HG03135 (cell line): ENCODE results near the gene DTYMK.
"Not testable (repeated sequence)": the region's sequence is repeated elsewhere in the genome, so short reads cannot be mapped to it uniquely, and the experiment has no call there.

Experiments used
- ATAC-seq: cut with Tn5 transposase; IDR thresholded peaks from one replicate; pipeline ENCODE4 v1.9.1; 2021; ENCODE audit warnings: mild to moderate bottlenecking, moderate library complexity; ENCODE audit not compliant: unreplicated experiment

Gene DTYMK, protein sequence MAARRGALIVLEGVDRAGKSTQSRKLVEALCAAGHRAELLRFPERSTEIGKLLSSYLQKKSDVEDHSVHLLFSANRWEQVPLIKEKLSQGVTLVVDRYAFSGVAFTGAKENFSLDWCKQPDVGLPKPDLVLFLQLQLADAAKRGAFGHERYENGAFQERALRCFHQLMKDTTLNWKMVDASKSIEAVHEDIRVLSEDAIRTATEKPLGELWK

DNA sequence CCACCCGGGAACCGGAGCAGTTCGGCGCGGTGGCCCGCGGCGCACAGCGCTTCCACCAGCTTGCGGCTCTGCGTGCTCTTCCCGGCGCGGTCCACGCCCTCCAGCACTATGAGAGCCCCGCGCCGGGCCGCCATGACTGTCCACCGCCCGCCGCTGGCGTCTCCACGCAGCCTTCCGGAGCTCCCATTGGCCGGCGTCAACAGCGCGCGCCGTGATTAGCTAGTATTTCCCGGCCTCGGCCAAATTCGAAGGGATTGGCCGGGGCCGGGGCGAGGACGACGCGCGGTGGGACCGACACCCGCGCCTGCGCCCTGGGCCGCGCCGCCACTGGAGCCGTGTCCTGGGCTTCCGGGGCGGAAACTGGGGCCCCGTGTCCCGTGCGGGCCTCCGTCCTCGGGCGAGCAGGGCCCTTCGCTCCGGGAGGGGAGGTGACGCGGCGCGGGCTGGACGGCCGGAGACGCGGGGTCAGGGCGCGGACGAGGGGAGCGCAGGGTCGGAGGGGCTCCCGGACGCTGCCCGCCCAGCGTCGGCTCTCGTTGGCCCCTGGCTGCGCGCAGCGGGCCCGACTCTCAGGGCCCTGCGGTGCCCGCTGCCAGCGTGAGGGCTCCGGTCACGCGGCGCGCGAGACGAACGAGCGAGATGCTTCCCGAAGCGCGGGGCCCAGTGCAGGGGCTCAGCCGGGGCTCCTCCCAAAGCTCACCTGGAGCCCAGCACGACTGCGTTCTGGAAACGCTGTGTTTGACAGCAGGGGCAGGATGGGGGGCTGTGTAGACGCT, at the start of gene DTYMK:
Gene DTYMK, minus strand, starts transcription at position 166 of the 776 bp plus-strand sequence. Its CDS starts 32 bp downstream, at position 134.
- ATAC-seq, result peak; percentile 94

DNA sequence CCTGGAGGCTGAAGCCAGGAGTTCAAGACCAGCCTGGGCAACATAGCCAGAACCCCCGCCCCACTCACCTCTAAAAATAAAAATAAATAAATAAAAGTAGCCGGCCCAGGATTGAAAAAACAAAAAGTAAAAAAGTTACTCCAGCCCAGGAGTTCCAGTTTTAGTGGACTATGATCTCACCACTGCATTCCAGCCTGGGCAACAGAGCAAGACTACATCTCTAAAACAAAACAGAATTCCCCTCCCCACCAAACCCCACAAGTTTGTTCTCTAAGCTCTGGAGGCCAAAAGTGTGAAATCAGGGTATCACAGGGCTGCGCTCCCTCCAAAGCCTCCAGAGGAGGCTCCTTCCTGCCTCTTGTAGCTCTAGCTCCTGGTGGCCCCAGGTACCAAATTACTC, 49.5 kb upstream of the DTYMK start:
- no peak for ATAC-seq

GRCh38 chr2:241734467-241735208, 48.0 kb upstream of the DTYMK start, which contains the start of gene D2HGDH:
TSS of gene D2HGDH (plus strand) at chr2:241734630. CDS start at chr2:241735225, 595 bp downstream.
- ATAC-seq, result peak; percentile 77

DNA sequence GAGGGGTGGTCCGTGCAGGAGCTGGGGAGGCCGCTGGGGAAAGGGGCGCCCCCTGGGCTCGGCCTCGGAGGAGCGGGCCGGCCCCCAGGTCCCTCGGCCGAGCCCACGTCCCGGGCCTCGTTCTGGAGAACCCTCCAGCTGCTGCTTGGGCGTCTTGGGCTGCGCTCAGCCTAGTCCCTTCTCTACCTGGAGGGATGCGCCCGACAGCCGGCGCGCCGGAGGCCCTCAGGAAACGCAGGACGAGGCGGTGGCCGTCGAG, 47.5 kb upstream of the DTYMK start:
- no peak for ATAC-seq

GRCh38 chr2:241733391-241734207, 47.0 kb upstream of the DTYMK start:
- ATAC-seq, result no peak

GRCh38 chr2:241732513-241733186, 46.0 kb upstream of the DTYMK start:
- not testable (repeated sequence) for ATAC-seq

GRCh38 chr2:241730671-241731293, 44.2 kb upstream of the DTYMK start:
- ATAC-seq, result no peak

DNA sequence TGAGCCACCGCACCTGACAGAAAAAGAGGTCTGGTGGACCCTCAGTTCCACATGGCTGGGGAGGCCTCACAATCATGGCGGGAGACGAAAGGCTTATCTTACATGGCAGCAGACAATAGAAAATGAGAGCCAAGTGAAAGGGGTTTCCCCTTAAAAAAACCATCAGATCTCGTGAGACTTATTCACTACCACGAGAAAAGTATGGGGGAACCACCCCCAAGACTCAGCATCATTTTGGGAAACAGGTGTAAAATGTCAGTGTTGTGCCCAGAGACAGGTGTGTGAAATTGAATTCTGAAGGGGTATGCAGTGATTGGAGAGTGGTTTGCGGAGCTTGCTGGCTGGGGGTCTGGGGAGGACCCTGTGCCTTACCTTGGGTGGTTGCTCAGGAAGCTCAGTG, 43.3 kb upstream of the DTYMK start:
- no peak for ATAC-seq

DNA sequence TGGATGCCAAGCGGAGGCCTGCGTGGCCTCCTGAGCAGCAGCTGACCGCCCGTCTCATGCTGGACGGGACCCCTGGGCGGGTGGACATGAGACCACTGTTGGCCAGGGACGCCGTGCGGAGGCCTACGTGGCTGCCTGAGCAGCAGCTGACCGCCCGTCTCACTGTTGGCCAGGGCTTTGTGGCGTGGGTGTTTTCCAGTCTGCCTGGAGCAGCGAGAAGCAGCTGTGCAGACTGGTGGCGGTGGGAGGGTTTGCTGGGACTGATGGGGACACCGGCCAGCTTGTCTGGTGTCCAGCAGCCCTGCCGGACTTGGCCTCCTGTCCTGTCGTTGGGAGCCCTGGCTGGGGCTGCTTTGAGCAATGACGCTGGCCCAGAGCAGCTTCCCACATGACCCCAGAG, 42.0 kb upstream of the DTYMK start:
- ATAC-seq, result no peak

GRCh38 chr2:241728000-241728399, 41.4 kb upstream of the DTYMK start:
- ATAC-seq, result no peak

DNA sequence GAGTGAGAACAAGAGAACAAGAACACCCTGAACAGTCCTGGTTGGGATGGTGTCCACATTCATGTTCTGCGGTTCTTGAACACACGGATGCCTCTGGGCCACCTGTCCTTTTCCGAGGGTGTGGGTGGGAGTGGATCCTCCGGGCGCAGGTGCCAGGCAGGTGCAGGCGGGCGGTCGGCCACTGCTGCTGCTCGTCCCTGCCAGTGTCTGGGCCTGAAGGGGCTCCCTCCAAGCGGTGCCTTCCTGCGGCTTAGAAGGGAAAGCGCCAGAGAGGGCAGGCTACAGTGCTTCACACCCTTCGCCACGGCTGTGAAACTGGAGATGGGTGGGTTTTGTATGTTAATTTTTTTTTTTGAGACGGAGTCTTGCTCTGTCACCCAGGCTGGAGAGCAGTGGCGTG, 39.8 kb upstream of the DTYMK start:
- no peak for ATAC-seq

DNA sequence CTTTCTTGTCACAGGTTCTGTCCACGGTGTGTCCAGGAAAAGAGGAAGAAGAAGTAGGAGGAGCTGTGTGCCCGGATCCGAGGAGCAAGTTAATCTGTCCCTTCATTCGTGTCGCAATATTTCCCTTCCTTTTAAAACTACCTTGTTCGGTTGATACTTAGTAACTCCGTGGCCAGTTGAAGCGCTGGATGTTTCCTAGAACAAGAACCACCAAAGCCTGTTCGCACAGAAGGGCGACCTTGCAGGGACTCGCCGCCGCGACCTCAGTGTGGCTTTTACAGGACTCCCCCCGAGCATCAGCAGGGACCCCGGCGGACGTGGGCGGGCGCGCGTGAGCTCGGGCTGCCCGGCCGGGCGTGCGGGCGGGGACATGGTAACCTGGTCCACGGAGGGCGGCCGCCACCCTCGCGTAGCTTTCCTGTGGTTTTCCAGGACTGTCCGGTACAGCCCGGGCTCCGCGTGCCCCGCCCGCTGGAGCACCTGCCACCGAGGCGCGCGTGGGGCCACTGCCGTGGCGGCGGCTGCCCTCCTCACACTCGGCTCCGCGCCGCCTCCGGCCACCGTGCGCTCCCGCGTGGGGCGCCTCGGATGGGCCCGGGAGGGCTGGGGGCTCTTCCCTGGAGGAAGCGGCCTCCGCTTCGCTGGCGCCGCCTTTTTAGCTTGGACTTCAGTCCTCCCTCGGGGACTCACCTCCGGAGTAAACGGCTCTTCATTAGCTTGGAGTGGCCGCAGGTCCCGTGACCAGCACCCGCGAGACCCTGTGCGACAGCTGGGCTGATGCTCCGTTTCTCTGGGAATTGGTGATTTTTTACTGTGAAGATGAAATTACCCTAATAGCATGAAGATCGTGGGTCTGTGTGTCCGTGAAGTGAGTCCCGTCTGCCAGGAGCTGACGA, 38.6 kb upstream of the DTYMK start:
- no peak for ATAC-seq

DNA sequence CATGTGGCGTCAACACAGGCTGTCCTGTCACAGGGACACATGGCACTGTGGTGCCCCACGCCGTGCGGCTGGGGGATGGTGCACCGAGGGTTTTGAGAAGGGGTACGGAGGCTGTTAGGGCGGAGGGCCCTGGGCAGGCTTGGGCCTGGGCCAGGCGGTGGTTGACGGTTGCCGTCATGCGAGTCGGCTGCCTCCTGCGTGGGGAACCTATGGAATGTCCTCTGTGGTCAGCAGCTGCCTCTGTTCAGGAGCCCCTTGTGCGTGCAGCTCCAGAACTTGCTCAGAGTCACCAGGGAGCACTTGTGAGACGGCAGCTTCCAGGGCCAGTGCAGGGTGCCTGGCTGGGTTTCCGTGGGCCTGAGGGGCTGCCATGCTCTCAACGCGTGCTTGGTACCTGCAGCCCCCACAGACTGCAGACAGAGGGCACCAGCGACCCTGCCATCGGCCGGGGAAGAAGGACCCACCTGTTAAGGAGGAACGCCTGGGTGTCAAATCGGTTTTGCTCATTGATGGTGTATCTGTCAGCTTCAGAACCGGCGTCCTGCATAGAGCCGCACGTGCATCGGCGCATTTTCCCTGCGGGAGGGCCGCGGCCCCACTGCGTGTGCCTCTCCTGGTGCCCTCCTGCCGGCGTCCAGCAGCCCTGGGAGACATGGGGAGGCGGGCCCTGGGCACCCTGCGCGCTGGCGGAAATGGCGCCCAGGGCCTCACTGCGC, 37.8 kb upstream of the DTYMK start:
- ATAC-seq, result no peak

DNA sequence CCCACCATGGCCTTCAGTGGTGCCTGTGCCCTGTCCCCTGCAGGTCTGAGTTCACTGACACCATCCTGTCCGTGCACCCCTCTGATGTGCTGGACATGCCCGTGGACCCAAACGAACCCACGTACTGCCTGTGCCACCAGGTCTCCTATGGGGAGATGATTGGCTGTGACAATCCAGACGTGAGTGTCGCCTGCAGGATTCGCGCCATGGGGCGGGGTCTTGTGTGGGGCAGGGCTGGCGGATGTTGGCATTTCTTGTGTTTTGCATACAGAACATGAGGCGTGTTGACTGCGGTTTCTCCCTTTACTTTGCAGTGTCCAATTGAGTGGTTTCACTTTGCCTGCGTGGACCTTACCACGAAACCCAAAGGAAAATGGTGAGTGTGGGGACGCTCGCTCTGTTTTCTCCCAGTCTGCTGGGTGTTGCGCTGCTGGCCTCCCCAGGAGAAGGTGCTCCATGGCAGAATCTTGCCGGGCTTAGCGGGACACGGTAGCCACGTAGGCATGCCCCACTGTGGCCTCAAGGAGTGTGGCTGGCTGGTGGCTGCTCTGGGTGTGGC, 36.4 kb upstream of the DTYMK start:
- ATAC-seq, result no peak

DNA sequence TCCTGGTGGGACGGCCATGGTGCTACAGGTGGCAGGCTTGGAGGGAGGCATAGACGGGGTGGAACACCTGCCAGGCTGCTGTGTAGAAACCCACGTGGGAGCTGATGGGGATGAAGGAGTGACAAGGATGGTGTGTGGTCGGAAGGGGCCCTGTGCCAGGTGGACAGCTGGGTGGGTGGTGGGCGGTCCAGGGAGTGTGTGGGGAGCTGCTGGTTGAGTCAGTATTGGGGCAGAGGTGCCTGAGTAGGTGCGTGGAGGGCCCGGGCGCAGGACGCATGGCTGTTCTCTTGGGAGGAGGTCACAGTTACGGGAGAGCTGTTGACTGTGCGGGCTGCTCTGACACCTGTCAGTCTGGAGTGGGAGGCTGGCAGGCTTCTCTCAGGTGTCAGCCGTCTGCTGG, 35.2 kb upstream of the DTYMK start:
- ATAC-seq, result no peak

DNA sequence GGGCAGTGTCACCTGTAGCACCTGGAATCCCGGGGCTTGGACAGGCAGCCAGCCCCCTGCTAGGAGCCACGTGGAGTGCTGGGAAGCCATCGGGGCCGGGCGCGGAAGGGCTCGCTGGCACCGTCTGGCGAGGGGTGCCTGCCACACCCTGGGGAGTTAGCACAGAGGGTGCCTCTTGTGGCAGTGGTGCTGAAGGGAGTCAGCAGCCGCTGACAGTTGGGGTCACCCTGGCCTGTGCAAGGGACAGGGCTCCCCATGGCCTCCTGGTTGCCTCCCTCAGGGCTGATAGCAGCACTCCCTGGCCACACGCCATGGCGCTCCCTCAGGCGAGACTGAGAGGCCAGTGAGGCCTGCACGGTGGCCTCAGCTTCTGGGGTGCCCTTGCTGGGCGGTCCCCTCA, 33.9 kb upstream of the DTYMK start:
- ATAC-seq, result no peak

DNA sequence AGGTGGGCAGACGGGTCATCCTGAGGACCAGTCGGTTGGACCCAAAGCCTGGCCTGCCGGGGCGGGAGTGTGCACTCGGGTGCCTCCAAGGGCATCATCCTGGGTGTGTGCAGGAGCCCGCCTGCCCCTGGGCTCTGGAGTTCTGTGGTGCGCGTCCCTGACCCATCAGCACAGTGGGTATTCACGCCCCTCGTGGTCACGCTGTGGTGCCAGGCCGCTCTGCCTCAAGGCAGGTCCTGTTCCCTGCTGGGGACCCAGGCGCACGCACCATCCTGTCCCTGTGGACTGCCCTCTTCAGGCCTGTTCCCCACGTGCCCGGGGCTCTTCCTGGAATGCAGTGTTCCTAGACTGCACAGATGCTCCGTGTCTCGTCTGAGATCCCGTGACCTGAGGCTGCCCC, 33.5 kb upstream of the DTYMK start:
- no peak for ATAC-seq

DNA sequence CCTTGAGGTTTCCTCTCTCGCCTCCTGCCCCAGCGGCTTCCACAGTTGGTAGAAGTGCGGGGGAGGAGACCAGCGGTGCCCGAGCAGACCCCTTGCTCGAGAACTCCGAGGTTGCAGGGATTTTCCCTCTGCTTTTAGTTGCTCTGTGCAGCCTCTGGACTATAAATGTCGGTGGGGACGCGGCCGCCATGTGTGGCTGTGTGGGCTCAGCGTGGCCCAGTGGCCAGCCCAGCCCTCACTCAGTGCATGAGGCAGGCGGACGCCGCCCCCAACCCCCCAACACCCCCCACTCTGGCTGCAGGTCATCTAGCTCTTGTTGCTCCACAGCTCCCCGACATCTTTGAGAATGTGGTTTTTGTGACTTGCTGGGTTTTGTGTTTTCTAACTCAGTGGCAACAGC, 32.5 kb upstream of the DTYMK start:
- ATAC-seq, result no peak
